GM19468 (cell line): ENCODE measurements around the gene SLC16A10.

Experiments
- ATAC-seq: cut with Tn5 transposase; IDR thresholded peaks from one replicate; pipeline ENCODE4 v1.9.1; 2021; ENCODE audit warnings: mild to moderate bottlenecking, moderate library complexity, moderate number of reproducible peaks; ENCODE audit not compliant: unreplicated experiment; ENCODE audit errors: extremely low read depth

The SLC16A10 gene

GRCh38 chr6:111204881-111205280 lies 117.6 kb downstream of the SLC16A10 start:
- no peak for ATAC-seq

GRCh38 chr6:111205502-111205901 lies 118.2 kb downstream of the SLC16A10 start:
- no peak for ATAC-seq

GRCh38 chr6:111207141-111207858 lies 120.0 kb downstream of the SLC16A10 start:
- no peak for ATAC-seq

- no peak for ATAC-seq
Observed at GRCh38 chr6:111208933-111209332, 121.6 kb downstream of the SLC16A10 start.

- no peak for ATAC-seq
Observed at GRCh38 chr6:111210194-111210728, 123.0 kb downstream of the SLC16A10 start.

GRCh38 chr6:111211411-111212030 lies 124.2 kb downstream of the SLC16A10 start:
- no peak for ATAC-seq

- no peak for ATAC-seq
Observed at GRCh38 chr6:111212625-111213024, 125.3 kb downstream of the SLC16A10 start.

GRCh38 chr6:111215131-111215530 lies 127.8 kb downstream of the SLC16A10 start:
- ATAC-seq, result no peak

GRCh38 chr6:111219785-111220184 lies 132.5 kb downstream of the SLC16A10 start:
- no peak for ATAC-seq

GRCh38 chr6:111220383-111221031 lies 133.2 kb downstream of the SLC16A10 start:
- ATAC-seq, result no peak

- no peak for ATAC-seq
Observed at GRCh38 chr6:111221804-111222203, 134.5 kb downstream of the SLC16A10 start.

GRCh38 chr6:111222341-111222740 lies 135.0 kb downstream of the SLC16A10 start:
- ATAC-seq, result no peak

GRCh38 chr6:111228094-111228493 lies 140.8 kb downstream of the SLC16A10 start:
- ATAC-seq, result no peak

GRCh38 chr6:111230351-111231089 lies 143.2 kb downstream of the SLC16A10 start:
- no peak for ATAC-seq

GRCh38 chr6:111231090-111231459 lies 143.8 kb downstream of the SLC16A10 start:
- no peak for ATAC-seq

- ATAC-seq, result no peak
Observed at GRCh38 chr6:111237852-111238251, 150.5 kb downstream of the SLC16A10 start.

GRCh38 chr6:111238464-111239119 lies 151.3 kb downstream of the SLC16A10 start:
- ATAC-seq, result no peak

- ATAC-seq, result no peak
Observed at GRCh38 chr6:111239461-111239860, 152.2 kb downstream of the SLC16A10 start.

- no peak for ATAC-seq
Observed at GRCh38 chr6:111242452-111242851, 155.1 kb downstream of the SLC16A10 start.

GRCh38 chr6:111243095-111243494 lies 155.8 kb downstream of the SLC16A10 start:
- ATAC-seq, result no peak
